CD4-positive, alpha-beta T cell treated with Interleukin-17A for 1 hour (primary cell): ENCODE data around the gene ARMC9.
"Not testable (repeated sequence)": the region's sequence is repeated elsewhere in the genome, so short reads cannot be mapped to it uniquely, and the experiment has no call there.

Experiments
- DNase-seq: peaks from one replicate; pipeline ENCODE4 v3.0.0-alpha.2; 2020

ARMC9 gene

DNA sequence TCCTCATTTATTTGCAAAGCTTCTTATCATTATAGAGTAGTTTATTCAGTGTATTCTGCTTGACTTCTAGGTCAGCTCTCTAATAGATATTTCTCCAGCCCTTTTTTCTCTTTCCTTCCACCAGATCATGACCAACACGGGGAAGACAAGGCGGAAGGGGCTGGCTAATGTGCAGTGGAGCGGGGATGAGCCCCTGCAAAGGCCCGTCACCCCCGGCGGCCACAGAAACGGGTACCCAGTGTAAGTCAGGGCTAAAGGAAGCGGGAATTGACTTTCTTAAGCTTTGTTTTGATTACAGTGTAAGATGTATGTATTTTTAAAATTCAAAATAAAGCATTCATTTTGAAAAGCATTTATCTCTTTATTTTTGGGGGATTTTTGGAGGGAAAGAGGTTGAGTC is 146.4 kb downstream of the ARMC9 start:
- DNase-seq, result no peak

GRCh38 chr2:231347081-231347480 is 148.7 kb downstream of the ARMC9 start:
- DNase-seq, result no peak

DNA sequence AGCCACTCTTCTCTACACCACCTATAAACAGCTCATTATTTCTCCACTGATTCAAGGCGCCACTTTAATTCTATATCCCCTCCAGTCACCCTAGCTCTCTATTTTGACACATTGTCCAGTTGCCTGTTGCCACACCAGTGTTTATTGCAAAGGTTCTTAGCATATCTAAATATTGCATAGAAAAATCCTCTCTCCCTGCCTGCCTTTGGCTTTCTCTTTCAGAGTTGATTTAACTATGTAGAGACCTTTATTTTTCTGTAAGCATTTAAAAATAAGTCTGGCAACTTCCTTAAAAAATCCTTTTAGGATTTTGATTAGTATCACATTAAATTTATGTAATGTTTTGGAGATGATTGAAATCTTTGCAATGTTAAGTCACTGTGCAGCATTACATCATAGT is 149.2 kb downstream of the ARMC9 start:
- no peak for DNase-seq

- DNase-seq, result no peak
Measured at GRCh38 chr2:231348173-231348572, 149.7 kb downstream of the ARMC9 start.

GRCh38 chr2:231348704-231349373 is 150.4 kb downstream of the ARMC9 start:
- DNase-seq, result no peak

DNA sequence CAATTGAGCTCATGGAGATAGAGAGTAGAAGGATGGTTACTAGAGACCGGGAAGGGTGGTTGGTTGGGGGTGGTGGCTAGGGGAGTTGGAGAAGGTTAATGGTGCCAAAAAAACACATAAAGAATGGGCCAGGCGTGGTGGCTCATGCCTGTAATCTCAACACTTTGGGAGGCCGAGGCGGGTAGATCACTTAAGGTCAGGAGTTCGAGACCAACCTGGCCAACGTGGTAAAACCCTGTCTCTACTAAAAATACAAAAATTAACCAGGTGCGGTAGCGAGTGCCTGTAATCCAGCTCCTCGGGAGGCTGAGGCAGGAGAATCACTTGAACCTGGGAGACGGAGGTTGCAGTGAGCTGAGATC is 150.9 kb downstream of the ARMC9 start:
- DNase-seq, result not testable (repeated sequence)

DNA sequence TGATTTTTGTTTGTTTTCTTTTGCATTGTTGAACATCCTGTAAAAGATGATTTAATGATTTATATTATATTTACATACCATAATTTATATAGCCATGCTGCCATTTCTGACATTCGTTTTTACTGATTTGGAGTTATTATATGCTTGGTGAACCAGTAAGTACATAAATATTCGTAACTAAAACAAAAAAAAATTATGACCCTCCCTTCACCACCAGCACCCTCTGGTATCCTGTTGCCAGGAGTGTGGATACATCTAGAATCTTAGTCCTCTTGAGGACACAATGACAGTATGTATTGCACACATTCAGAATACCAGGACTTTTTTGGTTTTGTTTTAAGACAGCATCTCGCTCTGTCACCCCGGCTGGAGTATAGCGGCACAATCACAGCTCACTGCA is 153.2 kb downstream of the ARMC9 start:
- DNase-seq, result no peak

DNA sequence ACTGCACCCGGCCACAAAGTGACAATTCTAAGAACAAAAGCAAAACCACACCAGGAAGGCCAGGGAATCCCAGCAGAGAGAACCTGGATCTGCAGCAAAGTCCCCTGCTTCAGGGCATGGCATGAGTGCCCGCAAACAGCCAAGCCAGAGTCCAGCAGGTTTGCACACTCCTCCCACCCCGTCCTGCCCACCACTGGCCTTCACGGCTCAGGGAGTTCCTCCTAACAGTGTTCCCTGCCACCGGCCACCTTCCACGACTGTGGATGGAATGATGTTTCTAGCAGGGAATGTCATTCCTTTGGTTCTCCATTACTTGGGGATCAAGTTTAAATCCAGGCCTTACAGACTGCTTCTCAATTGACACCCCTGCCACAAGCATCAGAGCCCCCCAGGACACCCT is 155.0 kb downstream of the ARMC9 start:
- no peak for DNase-seq

GRCh38 chr2:231355508-231356465 is 157.4 kb downstream of the ARMC9 start:
- no peak for DNase-seq

- no peak for DNase-seq
Measured at GRCh38 chr2:231356466-231356844, 158.0 kb downstream of the ARMC9 start.

DNA sequence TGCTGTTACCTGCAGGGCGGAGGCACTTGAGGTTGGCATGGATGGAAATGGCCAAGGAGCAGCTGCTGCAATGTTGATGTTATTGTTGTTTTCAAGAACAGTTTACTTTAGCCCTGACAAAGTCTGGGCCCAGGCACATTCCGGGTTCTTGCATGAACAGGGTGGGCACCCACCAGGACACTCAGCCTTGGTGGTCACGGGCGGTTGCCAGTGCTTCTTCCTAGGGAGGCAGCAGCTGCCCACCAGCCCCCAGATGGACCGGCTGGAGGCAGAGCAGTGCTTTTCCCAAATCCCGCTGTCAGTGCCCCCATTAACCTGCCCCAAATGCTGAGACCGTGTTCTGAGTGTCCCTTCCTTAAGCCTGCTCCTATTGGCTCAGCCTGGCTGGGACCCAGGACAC is 158.6 kb downstream of the ARMC9 start:
- DNase-seq, result no peak

- no peak for DNase-seq
Measured at GRCh38 chr2:231357931-231358330, 159.5 kb downstream of the ARMC9 start.

DNA sequence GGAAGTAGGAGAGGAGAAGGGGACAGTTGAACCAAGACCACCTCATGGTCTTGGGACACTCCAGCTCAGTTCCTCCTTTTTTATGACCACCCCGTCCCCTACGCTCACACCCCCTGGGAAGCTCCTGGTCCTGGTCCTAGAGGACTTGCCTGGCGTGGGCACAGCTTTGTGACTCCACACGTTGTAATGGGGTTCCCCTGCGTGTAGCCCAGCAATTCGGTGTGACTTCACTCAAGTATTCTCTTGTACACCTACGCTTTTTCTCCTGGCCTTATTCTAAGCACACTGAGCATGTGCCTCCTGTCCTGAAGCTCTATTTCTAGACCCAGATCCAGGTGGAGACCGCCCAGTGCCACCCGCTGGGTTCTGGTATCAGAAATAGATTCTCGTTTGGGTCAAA is 161.0 kb downstream of the ARMC9 start:
- DNase-seq, result no peak

GRCh38 chr2:231359948-231360347 is 161.5 kb downstream of the ARMC9 start:
- no peak for DNase-seq

- DNase-seq, result no peak
Measured at GRCh38 chr2:231360401-231360800, 162.0 kb downstream of the ARMC9 start.

GRCh38 chr2:231360881-231361371 is 162.5 kb downstream of the ARMC9 start:
- no peak for DNase-seq

DNA sequence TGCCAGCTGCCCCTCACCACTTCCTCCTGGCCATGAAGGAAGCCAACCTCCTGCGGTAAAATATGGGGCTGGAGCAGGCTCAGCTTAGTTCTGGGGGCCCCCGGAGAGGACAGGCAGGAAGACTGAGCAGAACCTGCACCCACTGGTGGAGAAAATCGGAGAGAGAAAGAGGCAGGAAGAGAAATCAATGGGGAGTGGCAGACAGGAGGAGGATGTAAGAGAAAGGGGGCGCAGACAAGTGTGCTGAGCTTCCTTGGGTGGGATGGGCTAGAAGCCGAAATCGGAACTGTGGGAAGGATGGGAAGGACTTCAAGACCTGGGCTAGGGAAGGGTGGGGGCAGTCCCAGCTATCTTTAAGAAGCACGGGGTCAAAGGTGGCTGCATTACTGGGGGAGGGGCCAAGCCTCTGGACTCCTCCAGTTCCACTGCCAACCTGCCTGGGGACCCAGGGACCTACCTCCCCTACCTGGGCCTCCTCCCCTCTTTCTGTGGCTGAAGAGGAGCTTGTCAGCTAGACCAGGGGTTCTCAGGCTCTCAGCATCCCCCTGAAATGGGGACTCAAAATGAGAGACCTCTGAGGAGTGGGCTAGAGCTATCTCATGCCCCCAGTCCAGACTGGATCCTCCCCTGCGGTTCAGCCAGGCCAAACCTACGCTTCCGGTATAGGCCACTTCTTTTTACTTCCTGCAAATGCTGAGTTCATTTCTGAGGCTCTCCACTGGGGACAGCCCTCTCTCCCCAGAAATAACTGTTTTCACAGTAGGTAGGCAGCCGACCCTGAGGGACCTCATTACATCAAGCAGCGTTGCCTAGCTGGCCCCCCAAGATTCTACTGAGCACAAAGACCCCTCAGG is 163.5 kb downstream of the ARMC9 start:
- peak; percentile 32 for DNase-seq

GRCh38 chr2:231362555-231363184 is 164.2 kb downstream of the ARMC9 start:
- no peak for DNase-seq

- DNase-seq, result no peak
Measured at GRCh38 chr2:231364061-231364460, 165.6 kb downstream of the ARMC9 start.

DNA sequence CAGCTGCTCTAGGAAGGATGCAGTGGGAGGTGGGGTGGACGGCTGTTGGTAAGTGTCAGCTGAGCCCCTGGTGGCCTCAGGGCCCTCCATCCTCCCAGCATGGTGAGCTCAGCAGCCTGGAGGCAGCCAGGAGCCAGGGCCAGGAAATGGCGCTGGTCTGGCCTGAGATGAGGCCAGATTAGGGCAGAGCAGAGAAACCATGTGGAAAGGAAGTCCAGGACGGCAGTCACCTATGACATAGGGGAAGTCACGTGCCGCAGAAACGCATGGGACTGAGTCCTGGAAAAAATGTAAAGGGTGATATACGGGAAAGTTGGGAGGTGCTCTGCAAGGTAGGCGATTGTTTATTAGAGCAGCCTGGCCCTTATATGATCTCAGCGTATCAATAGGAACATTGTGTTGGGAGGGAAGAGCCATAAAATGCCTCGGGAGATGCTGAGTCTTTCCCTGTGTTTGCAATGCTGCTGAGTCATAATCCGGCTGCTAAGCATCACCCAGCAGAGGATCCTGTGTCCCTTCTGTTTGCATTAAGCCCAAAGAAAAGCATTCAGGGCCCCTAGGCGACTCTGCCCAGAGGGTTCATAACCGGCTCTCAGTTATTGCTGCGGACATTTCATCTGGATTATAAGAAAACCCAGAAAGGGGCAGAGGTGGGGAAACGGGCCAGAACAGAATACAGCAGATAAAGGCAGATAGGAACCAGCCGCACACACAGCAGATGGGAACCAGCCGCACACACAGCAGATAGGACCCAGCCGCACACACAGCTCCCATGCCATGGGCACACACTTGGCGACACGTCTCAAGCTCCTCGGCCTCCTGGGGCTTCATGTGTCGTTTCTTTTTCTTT is 166.8 kb downstream of the ARMC9 start:
- DNase-seq, result no peak

GRCh38 chr2:231367178-231367577 is 168.7 kb downstream of the ARMC9 start:
- DNase-seq, result no peak
